CD4-positive, alpha-beta memory T cell (primary cell): ENCODE results near the gene GRK5. TPM values are rescaled to one million over a fixed set of nuclear protein-coding genes. Genes with fewer than 3 reads are reported as not detected.
A peak's percentile ranks its signal among the peaks of the same experiment; 100 is the strongest.

Experiments
- CTCF ChIA-PET: fragments of 350-600 bp; sonication (Branson Sonifier 250); formaldehyde crosslinking; loops from one replicate; lab custom pipeline; 2021; ENCODE audit warnings: inconsistent platforms; ENCODE audit not compliant: partially characterized antibody; lab: Charles Lee
- POLR2A ChIA-PET: fragments of 350-600 bp; sonication (Branson Sonifier 250); formaldehyde crosslinking; loops from one replicate; lab custom pipeline; 2021; ENCODE audit not compliant: partially characterized antibody; lab: Charles Lee
- DNase-seq, 5 donors: peaks; one replicate each; pipeline versions ENCODE4 v3.0.0 to v3.0.0-alpha.2; 2020 to 2022; ENCODE audit warnings: mixed read lengths in 1 of 5
- H3K27ac ChIP-seq: one replicate; pipeline ENCODE4 v1.7.0; 2013; ENCODE audit warnings: low read depth, low read length
- H3K27me3 ChIP-seq: 2 replicates; pipeline ENCODE4 v1.7.0; 2013; ENCODE audit warnings: mild to moderate bottlenecking, low read length, moderate library complexity; ENCODE audit not compliant: insufficient read depth
- H3K36me3 ChIP-seq: 2 replicates; pipeline ENCODE4 v1.7.0; 2013; ENCODE audit warnings: mild to moderate bottlenecking, low read length, moderate library complexity; ENCODE audit not compliant: insufficient read depth
- H3K4me1 ChIP-seq: 2 replicates; pipeline ENCODE4 v1.7.0; 2013; ENCODE audit warnings: mild to moderate bottlenecking, low read length, moderate library complexity; ENCODE audit not compliant: insufficient read depth
- H3K4me3 ChIP-seq, 2 donors: one replicate each; pipeline ENCODE4 v1.7.0; 2013; ENCODE audit warnings: low read length in 2 of 2, mild to moderate bottlenecking in 1 of 2
- H3K9me3 ChIP-seq, 2 donors: one replicate each; pipeline ENCODE4 v1.7.0; 2013; ENCODE audit warnings: low read length in 2 of 2, control low read depth in 1 of 2; ENCODE audit not compliant: control insufficient read depth in 1 of 2
- H3K27ac Mint-ChIP-seq, 7 donors: one replicate each; pipeline ENCODE4 v1.8.0; 2020 to 2021; ENCODE audit warnings: mixed read lengths in 7 of 7, mild to moderate bottlenecking in 6 of 7, inconsistent platforms in 3 of 7, moderate library complexity in 3 of 7
- H3K27me3 Mint-ChIP-seq, 2 donors: one replicate each; pipeline ENCODE4 v1.8.0; 2020 to 2021; ENCODE audit warnings: mixed read lengths in 2 of 2
- H3K36me3 Mint-ChIP-seq, 2 donors: one replicate each; pipeline ENCODE4 v1.8.0; 2020 to 2021; ENCODE audit warnings: mixed read lengths in 2 of 2, inconsistent platforms in 1 of 2, mild to moderate bottlenecking in 1 of 2
- H3K4me1 Mint-ChIP-seq, 4 donors: one replicate each; pipeline ENCODE4 v1.8.0; 2020 to 2021; ENCODE audit warnings: mixed read lengths in 4 of 4, mild to moderate bottlenecking in 1 of 4
- H3K4me3 Mint-ChIP-seq, 8 donors: one replicate each; pipeline ENCODE4 v1.8.0; 2020 to 2021; ENCODE audit warnings: mixed read lengths in 8 of 8, mild to moderate bottlenecking in 7 of 8, moderate library complexity in 6 of 8, inconsistent platforms in 3 of 8
- H3K9me3 Mint-ChIP-seq, 8 donors: one replicate each; pipeline ENCODE4 v1.8.0; 2020 to 2021; ENCODE audit warnings: mixed read lengths in 8 of 8, mild to moderate bottlenecking in 5 of 8, inconsistent platforms in 3 of 8, moderate library complexity in 1 of 8
- intact Hi-C: fragments of 100-400 bp; cut with micrococcal nuclease; formaldehyde crosslinking; loops from one replicate; pipeline ENCODE4 v1.15.1; 2023
- polyA plus RNA-seq, 2 donors: library from polyadenylated mRNA; unstranded; fragments of 300-500 nt; fragmentation: Illumina TruSeq; gene quantifications; one replicate each; pipeline ENCODE4 v1.2.3, GENCODE V29; 2021
- total RNA-seq, 2 experiments: library from RNA; stranded (reverse); gene quantifications; one replicate each; pipeline ENCODE4 v1.2.3, GENCODE V29; 2021

The GRK5 gene
- total and polyA plus RNA-seq, 4 experiments from 2014 or later: 7.6 to 27.9 (median 18.6) TPM

- CTCF ChIA-PET: no interaction called here
- H3K27me3 Mint-ChIP-seq: no peaks in the 10 kb centered on the region
- POLR2A ChIA-PET: no interaction called here
- intact Hi-C loops: no loop called here
- no peaks in the 10 kb centered on the region for H3K9me3 ChIP-seq
- no peaks in the 10 kb centered on the region for H3K9me3 Mint-ChIP-seq
- DNase-seq: no peak
- no peaks in the 10 kb centered on the region for H3K27me3 ChIP-seq
- H3K4me1 ChIP-seq: no peaks in the 10 kb centered on the region
- H3K27ac ChIP-seq: no peak overlapping the region
- H3K36me3 Mint-ChIP-seq: peaks cover 7 to 13% of the 10 kb centered on the region in 2 donors
- peaks cover 4% of the 10 kb centered on the region for H3K36me3 ChIP-seq
- H3K27ac Mint-ChIP-seq: peak overlapping the region in 1 of 7 donors; percentile 43
- peaks cover 0 to 10% (median 1%) of the 10 kb centered on the region in 4 donors for H3K4me1 Mint-ChIP-seq
- no peak overlapping the region for H3K4me3 Mint-ChIP-seq
- H3K4me3 ChIP-seq: no peak overlapping the region
Observed at GRCh38 chr10:119403921-119404320, 196.6 kb downstream of the GRK5 start.

GRCh38 chr10:119404719-119405519 is 197.5 kb downstream of the GRK5 start:
- H3K4me3 Mint-ChIP-seq: no peak overlapping the region
- intact Hi-C loops: no loop called here
- no peaks in the 10 kb centered on the region for H3K9me3 Mint-ChIP-seq
- H3K36me3 Mint-ChIP-seq: peaks cover 4 to 5% of the 10 kb centered on the region in 2 donors
- H3K36me3 ChIP-seq: peaks cover 4% of the 10 kb centered on the region
- no peak overlapping the region for H3K4me3 ChIP-seq
- DNase-seq: no peak
- POLR2A ChIA-PET: interaction anchor here (0.7 kb wide), 1 partner anchor 14 kb away, joined by 3 read pairs; no protein-coding TSS in a partner anchor
- H3K4me1 Mint-ChIP-seq: peaks cover 0 to 7% (median 1%) of the 10 kb centered on the region in 4 donors
- peak overlapping the region in 4 of 7 donors; percentile 9 to 79 (median 20) for H3K27ac Mint-ChIP-seq
- H3K9me3 ChIP-seq: no peaks in the 10 kb centered on the region
- no peaks in the 10 kb centered on the region for H3K27me3 Mint-ChIP-seq
- H3K4me1 ChIP-seq: no peaks in the 10 kb centered on the region
- H3K27ac ChIP-seq: no peak overlapping the region
- H3K27me3 ChIP-seq: no peaks in the 10 kb centered on the region
- CTCF ChIA-PET: no interaction called here

GRCh38 chr10:119405520-119405807 is 198.1 kb downstream of the GRK5 start:
- CTCF ChIA-PET: interaction anchor here (1.0 kb wide), 1 partner anchor 10 kb away, joined by 3 read pairs; no protein-coding TSS in a partner anchor
- no peak for DNase-seq
- intact Hi-C loops: no loop called here
- POLR2A ChIA-PET: no interaction called here
- no peaks in the 10 kb centered on the region for H3K27me3 Mint-ChIP-seq
- H3K9me3 Mint-ChIP-seq: no peaks in the 10 kb centered on the region
- Histone ChIP-seq H3K27ac (no peak overlapping the region), H3K4me3 (no peak overlapping the region), H3K27me3 (no peaks in the 10 kb centered on the region), H3K36me3 (peaks cover 4% of the 10 kb centered on the region), H3K9me3 (no peaks in the 10 kb centered on the region), H3K4me1 (no peaks in the 10 kb centered on the region)
- H3K36me3 Mint-ChIP-seq: peaks cover 0 to 1% of the 10 kb centered on the region in 2 donors
- peak overlapping the region in 1 of 7 donors; percentile 22 for H3K27ac Mint-ChIP-seq
- peaks cover 0 to 4% (median under 1%) of the 10 kb centered on the region in 4 donors for H3K4me1 Mint-ChIP-seq
- no peak overlapping the region for H3K4me3 Mint-ChIP-seq

- H3K9me3 Mint-ChIP-seq: peaks cover 0 to 2% (median 0%) of the 10 kb centered on the region in 8 donors
- DNase-seq: no peak
- peaks cover 0 to 1% of the 10 kb centered on the region in 2 donors for H3K36me3 Mint-ChIP-seq
- Histone ChIP-seq H3K36me3 (peaks cover 4% of the 10 kb centered on the region), H3K4me3 (no peak overlapping the region), H3K27ac (no peak overlapping the region), H3K4me1 (no peaks in the 10 kb centered on the region), H3K9me3 (no peaks in the 10 kb centered on the region), H3K27me3 (no peaks in the 10 kb centered on the region)
- H3K27ac Mint-ChIP-seq: peak overlapping the region in 3 of 7 donors; percentile 12 to 22 (median 19)
- H3K4me3 Mint-ChIP-seq: no peak overlapping the region
- ChIA-PET CTCF (interaction anchor here (1.0 kb wide), 1 partner anchor 10 kb away, joined by 3 read pairs; no protein-coding TSS in a partner anchor), POLR2A (no interaction called here)
- H3K4me1 Mint-ChIP-seq: peaks cover 0 to 4% (median under 1%) of the 10 kb centered on the region in 4 donors
- intact Hi-C loops: no loop called here
- H3K27me3 Mint-ChIP-seq: no peaks in the 10 kb centered on the region
Observed at GRCh38 chr10:119406137-119406536, 198.8 kb downstream of the GRK5 start.

- Histone ChIP-seq H3K27ac (no peak overlapping the region), H3K9me3 (no peaks in the 10 kb centered on the region), H3K27me3 (no peaks in the 10 kb centered on the region), H3K36me3 (peaks cover 4% of the 10 kb centered on the region), H3K4me3 (no peak overlapping the region), H3K4me1 (no peaks in the 10 kb centered on the region)
- DNase-seq: no peak
- Mint-ChIP-seq H3K27me3 (no peaks in the 10 kb centered on the region), H3K9me3 (peaks cover 0 to 2% (median 0%) of the 10 kb centered on the region in 8 donors), H3K27ac (peak overlapping the region in 2 of 7 donors; percentile 12 to 19), H3K36me3 (peaks cover 0 to 1% of the 10 kb centered on the region in 2 donors), H3K4me3 (no peak overlapping the region), H3K4me1 (peaks cover 0 to 4% (median under 1%) of the 10 kb centered on the region in 4 donors)
- ChIA-PET CTCF (interaction anchor here (0.6 to 1.3 kb wide), 4 partner anchors 9 to 223 kb away, joined by 3 to 5 read pairs (median 3); no protein-coding TSS in a partner anchor), POLR2A (no interaction called here)
- intact Hi-C loops: no loop called here
Observed at GRCh38 chr10:119406601-119407253, 199.4 kb downstream of the GRK5 start.

- no peak overlapping the region for H3K4me3 Mint-ChIP-seq
- peaks cover 0 to 4% (median under 1%) of the 10 kb centered on the region in 4 donors for H3K4me1 Mint-ChIP-seq
- CTCF ChIA-PET: interaction anchor here (0.6 to 1.3 kb wide), 5 partner anchors 9 to 224 kb away, joined by 3 to 5 read pairs (median 3); no protein-coding TSS in a partner anchor
- intact Hi-C loops: no loop called here
- no peak for DNase-seq
- peaks cover 0 to 2% (median 0%) of the 10 kb centered on the region in 8 donors for H3K9me3 Mint-ChIP-seq
- Histone ChIP-seq H3K4me1 (no peaks in the 10 kb centered on the region), H3K4me3 (no peak overlapping the region), H3K27ac (no peak overlapping the region), H3K9me3 (no peaks in the 10 kb centered on the region), H3K36me3 (no peaks in the 10 kb centered on the region), H3K27me3 (no peaks in the 10 kb centered on the region)
- no peaks in the 10 kb centered on the region for H3K27me3 Mint-ChIP-seq
- POLR2A ChIA-PET: no interaction called here
- no peaks in the 10 kb centered on the region for H3K36me3 Mint-ChIP-seq
- H3K27ac Mint-ChIP-seq: peak overlapping the region in 1 of 7 donors; percentile 24
Observed at GRCh38 chr10:119407254-119407777, 199.9 kb downstream of the GRK5 start.

- H3K36me3 ChIP-seq: no peaks in the 10 kb centered on the region
- H3K4me1 Mint-ChIP-seq: peaks cover 0 to 4% (median under 1%) of the 10 kb centered on the region in 4 donors
- peaks cover 0 to 2% (median 0%) of the 10 kb centered on the region in 8 donors for H3K9me3 Mint-ChIP-seq
- no peaks in the 10 kb centered on the region for H3K9me3 ChIP-seq
- no peaks in the 10 kb centered on the region for H3K36me3 Mint-ChIP-seq
- H3K27ac ChIP-seq: no peak overlapping the region
- intact Hi-C loops: no loop called here
- no peak overlapping the region for H3K4me3 ChIP-seq
- ChIA-PET CTCF (interaction anchor here (0.6 to 1.3 kb wide), 4 partner anchors 8 to 209 kb away, joined by 3 to 5 read pairs (median 3); no protein-coding TSS in a partner anchor), POLR2A (no interaction called here)
- no peaks in the 10 kb centered on the region for H3K27me3 ChIP-seq
- no peak overlapping the region for H3K4me3 Mint-ChIP-seq
- no peaks in the 10 kb centered on the region for H3K4me1 ChIP-seq
- no peak overlapping the region for H3K27ac Mint-ChIP-seq
- no peak for DNase-seq
- no peaks in the 10 kb centered on the region for H3K27me3 Mint-ChIP-seq
Observed at GRCh38 chr10:119408072-119408471, 200.7 kb downstream of the GRK5 start.
